ENCODE data around the gene GXYLT1. TPM values are rescaled to one million over a fixed set of nuclear protein-coding genes. Genes with fewer than 3 reads are reported as not detected.

GXYLT1 gene
- total and polyA plus RNA-seq, 9 of the 15 experiments (the other 6 are each of a cell fraction or from before 2014, with no cell fraction given), result 1.4 to 9.3 (median 5.5) TPM

DNA sequence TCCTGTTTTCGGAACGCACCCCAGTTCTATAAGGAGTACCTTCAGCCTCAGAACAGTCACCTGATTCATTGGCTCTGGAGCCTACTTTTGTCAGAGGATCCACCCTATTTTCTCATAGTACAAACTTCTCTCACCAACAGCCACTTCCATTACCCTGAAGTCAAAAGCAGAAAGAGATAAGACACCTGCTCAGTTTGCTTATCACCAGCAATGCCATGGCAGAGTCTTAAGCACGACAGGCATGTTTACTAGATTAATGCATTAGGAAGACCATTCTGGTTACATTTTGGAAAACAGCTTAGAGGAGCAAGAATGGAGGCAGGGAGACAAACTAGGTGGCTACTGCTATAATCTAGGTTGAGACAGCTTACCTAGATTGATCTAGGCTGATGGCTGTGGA lies 67.7 kb downstream of the GXYLT1 start:
- Histone ChIP-seq H3K4me1 (replicated peaks in 1 of 2; ENCODE audit: control insufficient read depth in 2 of 2, insufficient read depth in 2 of 2, low read length in 2 of 2) (peaks cover 0 to 9% of the 10 kb centered on the region in 2 experiments; a peak in 2 of 5 replicates), H3K9me3 (replicated peaks; ENCODE audit: control insufficient read depth, insufficient read depth, low read depth, low read length) (no peaks in the 10 kb centered on the region), H3K9me1 (ENCODE audit: control insufficient read depth, insufficient read depth, low read length) (no peaks in the 10 kb centered on the region), H3K9ac (ENCODE audit: insufficient read depth in 1 of 2, low read depth in 2 of 2, low read length in 2 of 2) (no peak overlapping the region), H3K79me2 (ENCODE audit: control insufficient read depth, insufficient read depth, low read length) (no peaks in the 10 kb centered on the region), H2AFZ (ENCODE audit: low read depth, low read length) (no peak overlapping the region), H4K20me1 (replicated peaks; ENCODE audit: control insufficient read depth, insufficient read depth, low read length) (no peaks in the 10 kb centered on the region), H3K4me2 (ENCODE audit: insufficient read depth, low read length) (peak overlapping the region; percentile 3; the same call in 1 of the 2 replicates), H3K36me3 (ENCODE audit: control insufficient read depth, insufficient read depth, low read length) (no peaks in the 10 kb centered on the region), H3K4me3 (no peak overlapping the region), H3K27me3 (ENCODE audit: control insufficient read depth in 2 of 2, insufficient read depth in 2 of 2, low read length in 2 of 2) (peaks cover 0 to 6% of the 10 kb centered on the region in 2 experiments; a peak in 2 of 5 replicates), H3K27ac (ENCODE audit: extremely low read depth, low read depth, low read length) (no peak overlapping the region)
- 3% methylated on average over 3 of the region's 3 CpGs for WGBS (ENCODE audit: insufficient coverage, low coverage, missing lambda C conversion rate)
- DNase-seq (ENCODE audit: extremely low read depth in 1 of 4, low spot score in 3 of 4) (peak in 3 of 4 experiments; percentile 10 to 64 (median 57)), FAIRE-seq (peak; percentile 71), ATAC-seq (peak; percentile 78)
- no TSS peak for BruUV-seq (replicated peaks)
- intact Hi-C loops (cut with micrococcal nuclease), result no loop called here
- in situ Hi-C loops (cut with MboI), result no loop called here
- ChIA-PET CTCF (ENCODE audit: low intra/inter-chr PET ratio) (no interaction called here), POLR2A (interaction anchor here (0.6 kb wide), 1 partner anchor 44 kb away, joined by 3 read pairs; no protein-coding TSS in a partner anchor)
- TF ChIP-seq ZNF212 (CRISPR knock-in tag; IDR thresholded peaks at IDR 0.05), result no peak
- peak; percentile 11; the same call in 1 of the 2 replicates for TF ChIP-seq JUND (IDR thresholded peaks at IDR 0.05; ENCODE audit: borderline replicate concordance, low read depth, low read length)
- TF ChIP-seq JUND (tag; IDR thresholded peaks at IDR 0.05; ENCODE audit: borderline replicate concordance, low read depth, low read length), result no peak
- TF ChIP-seq PYGO2 (tag; IDR thresholded peaks at IDR 0.05), result no peak
- TF ChIP-seq ZBTB9 (CRISPR knock-in tag; IDR thresholded peaks at IDR 0.05), result no peak
- no peak for TF ChIP-seq PHTF2 (CRISPR knock-in tag; IDR thresholded peaks at IDR 0.05)
- no peak for TF ChIP-seq TOE1 (IDR thresholded peaks at IDR 0.05; ENCODE audit: borderline replicate concordance)
- no peak for TF ChIP-seq TOE1 (CRISPR knock-in tag; IDR thresholded peaks at IDR 0.05; ENCODE audit: borderline replicate concordance, low read depth)
- TF ChIP-seq BCOR (IDR thresholded peaks at IDR 0.05), result no peak
- no peak for TF ChIP-seq SP2 (IDR thresholded peaks at IDR 0.05; ENCODE audit: extremely low read depth, low read depth, low read length, poor library complexity, severe bottlenecking)
- TF ChIP-seq ARNT (IDR thresholded peaks at IDR 0.05), result 0 out of 4 replicates have a peak, but pooled peaks of 1 of the 2 experiments have one; percentile 30
- no peak for TF ChIP-seq ZNF134 (CRISPR knock-in tag; conservative IDR thresholded peaks at IDR 0.05)
- no peak for TF ChIP-seq KHSRP (IDR thresholded peaks at IDR 0.05)
- no peak for TF ChIP-seq NFIX (CRISPR knock-in tag; IDR thresholded peaks at IDR 0.05; ENCODE audit: low read depth)
- TF ChIP-seq, protein P1, sequence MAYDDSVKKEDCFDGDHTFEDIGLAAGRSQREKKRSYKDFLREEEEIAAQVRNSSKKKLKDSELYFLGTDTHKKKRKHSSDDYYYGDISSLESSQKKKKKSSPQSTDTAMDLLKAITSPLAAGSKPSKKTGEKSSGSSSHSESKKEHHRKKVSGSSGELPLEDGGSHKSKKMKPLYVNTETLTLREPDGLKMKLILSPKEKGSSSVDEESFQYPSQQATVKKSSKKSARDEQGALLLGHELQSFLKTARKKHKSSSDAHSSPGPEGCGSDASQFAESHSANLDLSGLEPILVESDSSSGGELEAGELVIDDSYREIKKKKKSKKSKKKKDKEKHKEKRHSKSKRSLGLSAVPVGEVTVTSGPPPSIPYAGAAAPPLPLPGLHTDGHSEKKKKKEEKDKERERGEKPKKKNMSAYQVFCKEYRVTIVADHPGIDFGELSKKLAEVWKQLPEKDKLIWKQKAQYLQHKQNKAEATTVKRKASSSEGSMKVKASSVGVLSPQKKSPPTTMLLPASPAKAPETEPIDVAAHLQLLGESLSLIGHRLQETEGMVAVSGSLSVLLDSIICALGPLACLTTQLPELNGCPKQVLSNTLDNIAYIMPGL (CRISPR knock-in tag; IDR thresholded peaks at IDR 0.05), result no peak
- no peak for TF ChIP-seq CBX3 (IDR thresholded peaks at IDR 0.05; ENCODE audit: borderline replicate concordance in 1 of 2, low read length in 2 of 2)
- TF ChIP-seq ZBTB5 (IDR thresholded peaks at IDR 0.05), result no peak
- 0 out of 2 replicates have a peak, but pooled peaks have one; percentile 28 for TF ChIP-seq SMARCC2 (IDR thresholded peaks at IDR 0.05; ENCODE audit: low read depth)
- TF ChIP-seq POLR2A (conservative IDR thresholded peaks at IDR 0.05), result no peak
- TF ChIP-seq RUNX1 (IDR thresholded peaks at IDR 0.05; ENCODE audit: low read depth), result no peak
- no peak for TF ChIP-seq ZNF507 (tag; conservative IDR thresholded peaks at IDR 0.05)
